ENCODE results near the gene C17orf114.

The C17orf114 gene

GRCh38 chr17:4771519-4772234 is 30.5 kb downstream of the C17orf114 start, which contains the start of gene TM4SF5:
Gene TM4SF5 (plus strand): TSS chr17:4771886. CDS start chr17:4771923, 37 bp downstream.
- no peak for DNase-seq
- no peaks in the 10 kb centered on the region for H3K9me3 ChIP-seq (ENCODE audit: control insufficient read depth, low read length)
- no peak within 1 kb of the TSS for H3K4me3 ChIP-seq (ENCODE audit: insufficient read depth, low read depth, low read length, poor library complexity, severe bottlenecking)
- no peaks in the 10 kb centered on the region for H3K36me3 ChIP-seq (ENCODE audit: control insufficient read depth, insufficient read depth, low read length)
- no peaks in the 10 kb centered on the region for H3K27me3 ChIP-seq (replicated peaks; ENCODE audit: control insufficient read depth, insufficient read depth, low read length, poor library complexity, severe bottlenecking)
- no peak within 1 kb of the TSS for H3K27ac ChIP-seq (ENCODE audit: insufficient read depth, low read length, poor library complexity, severe bottlenecking)
- H3K4me1 ChIP-seq (ENCODE audit: control insufficient read depth, insufficient read depth, low read length, poor library complexity, severe bottlenecking): no peaks in the 10 kb centered on the region

GRCh38 chr17:4769628-4770027 is 32.5 kb downstream of the C17orf114 start:
- Histone ChIP-seq H3K4me3 (ENCODE audit: insufficient read depth, low read depth, low read length, poor library complexity, severe bottlenecking) (no peak overlapping the region), H3K27ac (ENCODE audit: insufficient read depth, low read length, poor library complexity, severe bottlenecking) (no peak overlapping the region), H3K9me3 (ENCODE audit: control insufficient read depth, low read length) (no peaks in the 10 kb centered on the region), H3K4me1 (ENCODE audit: control insufficient read depth, insufficient read depth, low read length, poor library complexity, severe bottlenecking) (no peaks in the 10 kb centered on the region), H3K27me3 (replicated peaks; ENCODE audit: control insufficient read depth, insufficient read depth, low read length, poor library complexity, severe bottlenecking) (no peaks in the 10 kb centered on the region), H3K36me3 (ENCODE audit: control insufficient read depth, insufficient read depth, low read length) (no peaks in the 10 kb centered on the region)
- DNase-seq: no peak

DNA sequence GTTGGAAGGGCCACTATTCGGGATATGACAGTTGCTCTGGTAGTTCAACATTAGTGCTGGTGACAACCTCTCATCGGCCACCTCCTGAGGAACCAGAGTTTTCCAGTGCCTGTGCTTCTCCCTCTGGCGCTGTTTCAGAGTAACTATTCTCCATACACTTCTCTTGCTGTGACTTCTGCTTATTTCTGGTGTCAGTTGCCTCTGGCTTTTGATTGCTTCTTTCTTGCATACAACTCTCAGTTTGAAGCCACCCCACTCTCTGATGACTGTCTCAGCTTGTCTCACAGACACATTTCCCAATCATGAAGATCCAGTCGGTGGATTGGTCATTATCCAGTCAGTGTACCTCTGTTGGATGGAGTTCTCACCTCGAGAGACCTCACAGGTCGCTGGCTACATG is 33.8 kb downstream of the C17orf114 start:
- DNase-seq: no peak
- Histone ChIP-seq H3K36me3 (ENCODE audit: control insufficient read depth, insufficient read depth, low read length) (no peaks in the 10 kb centered on the region), H3K27ac (ENCODE audit: insufficient read depth, low read length, poor library complexity, severe bottlenecking) (no peak overlapping the region), H3K4me1 (ENCODE audit: control insufficient read depth, insufficient read depth, low read length, poor library complexity, severe bottlenecking) (no peaks in the 10 kb centered on the region), H3K27me3 (replicated peaks; ENCODE audit: control insufficient read depth, insufficient read depth, low read length, poor library complexity, severe bottlenecking) (no peaks in the 10 kb centered on the region), H3K4me3 (ENCODE audit: insufficient read depth, low read depth, low read length, poor library complexity, severe bottlenecking) (no peak overlapping the region), H3K9me3 (ENCODE audit: control insufficient read depth, low read length) (no peaks in the 10 kb centered on the region)

DNA sequence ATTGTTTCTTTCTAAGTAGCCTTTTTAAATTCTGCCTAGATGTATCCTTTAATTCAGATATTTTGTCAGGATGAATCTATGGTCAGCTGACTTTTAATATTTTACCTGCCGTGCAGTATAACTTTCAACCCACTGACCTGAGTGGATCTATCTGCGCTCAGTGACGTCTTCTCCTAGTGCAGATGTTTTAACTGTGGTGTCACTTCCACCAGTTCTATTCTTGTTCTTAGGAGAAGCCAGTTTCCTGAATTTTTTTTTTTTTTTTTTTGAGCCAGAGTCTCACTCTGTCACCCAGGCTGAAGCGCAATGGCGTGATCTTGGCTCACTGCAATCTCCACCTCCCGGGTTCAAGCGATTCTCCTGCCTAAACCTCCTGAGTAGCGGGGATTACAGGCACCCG is 35.4 kb downstream of the C17orf114 start:
- H3K36me3 ChIP-seq (ENCODE audit: control insufficient read depth, insufficient read depth, low read length): no peaks in the 10 kb centered on the region
- DNase-seq: no peak
- no peaks in the 10 kb centered on the region for H3K27me3 ChIP-seq (replicated peaks; ENCODE audit: control insufficient read depth, insufficient read depth, low read length, poor library complexity, severe bottlenecking)
- no peaks in the 10 kb centered on the region for H3K4me1 ChIP-seq (ENCODE audit: control insufficient read depth, insufficient read depth, low read length, poor library complexity, severe bottlenecking)
- no peak overlapping the region for H3K4me3 ChIP-seq (ENCODE audit: insufficient read depth, low read depth, low read length, poor library complexity, severe bottlenecking)
- H3K9me3 ChIP-seq (ENCODE audit: control insufficient read depth, low read length): no peaks in the 10 kb centered on the region
- H3K27ac ChIP-seq (ENCODE audit: insufficient read depth, low read length, poor library complexity, severe bottlenecking): no peak overlapping the region

DNA sequence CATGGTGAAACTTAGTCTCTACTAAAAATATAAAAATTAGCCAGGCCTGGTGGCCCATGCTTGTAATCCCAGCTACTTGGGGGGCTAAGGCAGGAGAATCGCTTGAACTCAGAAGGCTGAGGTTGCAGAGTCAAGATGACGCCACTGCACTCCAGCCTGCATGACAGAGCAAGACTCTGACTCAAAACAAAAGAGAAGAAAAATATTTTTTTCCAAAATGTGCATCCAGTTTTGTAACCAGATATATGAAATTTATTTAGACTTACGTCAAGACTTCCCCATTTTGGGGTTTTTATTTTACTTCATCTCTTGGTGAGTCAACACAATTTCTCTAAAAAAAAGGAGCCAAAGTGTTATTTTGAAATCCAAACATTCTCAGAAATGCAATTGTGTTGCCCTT is 35.9 kb downstream of the C17orf114 start:
- no peaks in the 10 kb centered on the region for H3K27me3 ChIP-seq (replicated peaks; ENCODE audit: control insufficient read depth, insufficient read depth, low read length, poor library complexity, severe bottlenecking)
- H3K36me3 ChIP-seq (ENCODE audit: control insufficient read depth, insufficient read depth, low read length): no peaks in the 10 kb centered on the region
- no peak overlapping the region for H3K27ac ChIP-seq (ENCODE audit: insufficient read depth, low read length, poor library complexity, severe bottlenecking)
- no peaks in the 10 kb centered on the region for H3K4me1 ChIP-seq (ENCODE audit: control insufficient read depth, insufficient read depth, low read length, poor library complexity, severe bottlenecking)
- H3K9me3 ChIP-seq (ENCODE audit: control insufficient read depth, low read length): no peaks in the 10 kb centered on the region
- H3K4me3 ChIP-seq (ENCODE audit: insufficient read depth, low read depth, low read length, poor library complexity, severe bottlenecking): no peak overlapping the region
- DNase-seq: no peak

- H3K27me3 ChIP-seq (replicated peaks; ENCODE audit: control insufficient read depth, insufficient read depth, low read length, poor library complexity, severe bottlenecking): no peaks in the 10 kb centered on the region
- H3K4me3 ChIP-seq (ENCODE audit: insufficient read depth, low read depth, low read length, poor library complexity, severe bottlenecking): no peak overlapping the region
- no peaks in the 10 kb centered on the region for H3K4me1 ChIP-seq (ENCODE audit: control insufficient read depth, insufficient read depth, low read length, poor library complexity, severe bottlenecking)
- no peak overlapping the region for H3K27ac ChIP-seq (ENCODE audit: insufficient read depth, low read length, poor library complexity, severe bottlenecking)
- no peaks in the 10 kb centered on the region for H3K9me3 ChIP-seq (ENCODE audit: control insufficient read depth, low read length)
- H3K36me3 ChIP-seq (ENCODE audit: control insufficient read depth, insufficient read depth, low read length): no peaks in the 10 kb centered on the region
- DNase-seq: no peak
These were observed 37.5 kb downstream of the C17orf114 start for GRCh38 chr17:4764595-4764994.

GRCh38 chr17:4759776-4760236 is 42.3 kb downstream of the C17orf114 start:
- Histone ChIP-seq H3K27me3 (replicated peaks; ENCODE audit: control insufficient read depth, insufficient read depth, low read length, poor library complexity, severe bottlenecking) (no peaks in the 10 kb centered on the region), H3K36me3 (ENCODE audit: control insufficient read depth, insufficient read depth, low read length) (no peaks in the 10 kb centered on the region), H3K4me1 (ENCODE audit: control insufficient read depth, insufficient read depth, low read length, poor library complexity, severe bottlenecking) (no peaks in the 10 kb centered on the region), H3K9me3 (ENCODE audit: control insufficient read depth, low read length) (no peaks in the 10 kb centered on the region), H3K4me3 (ENCODE audit: insufficient read depth, low read depth, low read length, poor library complexity, severe bottlenecking) (no peak overlapping the region), H3K27ac (ENCODE audit: insufficient read depth, low read length, poor library complexity, severe bottlenecking) (no peak overlapping the region)
- DNase-seq: no peak

GRCh38 chr17:4753392-4753791 is 48.7 kb downstream of the C17orf114 start:
- DNase-seq: no peak
- Histone ChIP-seq H3K27me3 (replicated peaks; ENCODE audit: control insufficient read depth, insufficient read depth, low read length, poor library complexity, severe bottlenecking) (no peaks in the 10 kb centered on the region), H3K9me3 (ENCODE audit: control insufficient read depth, low read length) (no peaks in the 10 kb centered on the region), H3K36me3 (ENCODE audit: control insufficient read depth, insufficient read depth, low read length) (no peaks in the 10 kb centered on the region), H3K4me3 (ENCODE audit: insufficient read depth, low read depth, low read length, poor library complexity, severe bottlenecking) (no peak overlapping the region), H3K4me1 (ENCODE audit: control insufficient read depth, insufficient read depth, low read length, poor library complexity, severe bottlenecking) (peaks cover 1% of the 10 kb centered on the region), H3K27ac (ENCODE audit: insufficient read depth, low read length, poor library complexity, severe bottlenecking) (no peak overlapping the region)

DNA sequence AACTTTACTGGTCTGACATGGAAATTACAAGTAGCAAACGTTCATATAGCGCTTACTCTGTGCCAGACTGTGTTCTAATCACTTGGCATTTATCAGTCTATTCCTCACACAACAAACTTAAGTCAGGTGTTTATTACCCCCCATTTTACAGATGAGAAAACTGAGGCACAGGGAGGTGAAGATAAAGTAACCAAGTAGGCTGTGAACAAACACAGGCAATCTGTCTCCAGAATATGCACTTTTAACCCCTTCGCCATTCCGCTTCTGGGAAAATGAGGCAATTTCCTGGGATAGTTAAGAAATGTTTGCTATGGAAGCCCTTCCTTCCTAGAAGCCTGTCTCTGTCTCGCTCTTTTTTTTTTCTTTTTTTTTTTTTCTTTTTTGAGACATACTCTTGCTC is 50.2 kb downstream of the C17orf114 start:
- Histone ChIP-seq H3K27me3 (replicated peaks; ENCODE audit: control insufficient read depth, insufficient read depth, low read length, poor library complexity, severe bottlenecking) (no peaks in the 10 kb centered on the region), H3K27ac (ENCODE audit: insufficient read depth, low read length, poor library complexity, severe bottlenecking) (no peak overlapping the region), H3K9me3 (ENCODE audit: control insufficient read depth, low read length) (no peaks in the 10 kb centered on the region), H3K4me3 (ENCODE audit: insufficient read depth, low read depth, low read length, poor library complexity, severe bottlenecking) (no peak overlapping the region), H3K4me1 (ENCODE audit: control insufficient read depth, insufficient read depth, low read length, poor library complexity, severe bottlenecking) (peaks cover 3% of the 10 kb centered on the region), H3K36me3 (ENCODE audit: control insufficient read depth, insufficient read depth, low read length) (no peaks in the 10 kb centered on the region)
- DNase-seq: no peak
